Measurements from ENCODE around the gene ADSL.

The ADSL gene

GRCh38 chr22:40420341-40421081 is 74.2 kb downstream of the ADSL start:
- DNase-seq, result no peak

DNA sequence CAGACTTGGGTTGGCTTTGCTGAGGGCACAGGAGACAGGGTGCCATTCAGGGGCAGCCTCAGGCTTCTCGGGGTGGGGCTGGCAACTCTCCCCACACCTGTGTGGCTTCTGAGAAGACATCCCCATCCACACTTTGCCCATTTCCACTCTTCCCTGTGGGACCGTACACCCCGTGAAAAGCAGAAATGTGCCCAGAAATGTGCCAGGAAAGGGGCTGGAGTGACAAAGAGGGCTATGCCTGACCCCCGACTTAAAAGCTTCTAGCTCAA is 74.7 kb downstream of the ADSL start:
- DNase-seq, result no peak

DNA sequence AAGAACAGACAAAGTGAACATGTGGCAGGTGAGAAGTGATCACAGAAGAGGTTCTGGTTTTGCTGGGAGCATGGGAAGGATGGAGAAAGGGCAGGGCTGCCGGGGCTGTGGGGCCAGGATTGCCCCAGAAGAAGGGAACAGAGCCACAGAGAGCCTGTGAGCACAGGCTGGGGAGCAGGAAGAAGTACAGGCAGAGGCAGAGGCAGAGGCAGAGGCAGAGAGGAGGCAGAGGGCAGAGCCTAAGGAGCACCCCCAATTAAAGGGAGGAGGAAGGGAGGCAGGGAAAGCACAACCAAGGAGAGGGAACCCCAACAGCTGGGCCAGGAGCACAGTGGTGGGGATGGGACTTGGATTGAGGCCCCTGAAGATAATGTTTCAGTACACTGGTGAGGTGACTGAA is 75.6 kb downstream of the ADSL start:
- DNase-seq, result no peak

DNA sequence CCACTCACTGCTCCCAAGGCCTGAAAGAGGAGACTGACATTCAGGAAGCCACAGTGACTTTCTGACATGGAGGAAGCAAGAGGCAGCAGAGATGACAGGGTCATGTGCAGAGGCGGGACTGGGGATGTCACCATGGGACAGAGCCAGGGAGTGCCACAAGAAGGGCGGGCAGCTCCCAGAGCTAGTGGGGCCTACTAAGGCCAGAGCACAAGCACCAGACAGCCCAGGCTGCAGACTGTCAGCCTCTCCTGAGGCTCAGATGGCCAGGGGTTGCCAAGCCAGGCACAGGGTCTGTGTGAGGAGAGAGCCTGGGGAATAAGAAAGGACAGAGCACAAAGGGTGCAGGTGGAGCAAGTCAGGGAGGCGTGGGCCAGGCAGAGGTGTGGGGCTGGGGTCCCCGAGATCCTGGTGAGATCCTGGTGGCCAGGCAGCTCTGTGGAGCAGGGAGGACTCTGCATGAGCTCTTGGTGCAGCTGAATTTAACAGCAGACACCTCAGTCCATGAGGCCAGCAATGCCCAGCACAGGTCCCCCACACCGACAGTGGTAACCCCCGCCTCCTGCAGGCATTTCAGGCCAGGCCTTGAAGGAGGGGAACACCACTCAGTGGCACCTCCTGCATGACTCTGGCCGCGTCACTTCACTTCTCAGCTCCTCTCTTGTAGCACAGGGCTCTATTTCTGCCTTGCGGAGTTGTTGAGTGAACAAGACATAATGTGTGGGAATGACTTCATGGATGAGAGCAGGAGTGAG is 76.4 kb downstream of the ADSL start:
- DNase-seq, result no peak

DNA sequence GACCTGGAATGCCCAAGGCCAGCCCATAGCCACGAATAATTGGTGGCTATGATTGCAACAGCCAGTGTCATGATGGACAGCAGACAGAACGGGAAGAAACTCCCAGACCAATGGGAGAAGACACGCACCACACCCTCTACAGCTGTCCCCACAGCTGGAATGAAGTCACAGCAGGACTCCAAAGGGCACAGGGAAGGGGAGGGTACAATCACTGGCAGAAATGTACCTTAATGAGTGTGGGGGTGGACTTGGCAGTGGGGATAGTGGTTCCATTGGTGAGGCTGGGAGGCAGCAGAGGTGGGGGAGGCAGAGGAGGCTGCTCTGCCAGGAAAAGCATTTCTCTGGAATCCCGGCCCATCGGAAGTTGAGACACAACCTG is 77.0 kb downstream of the ADSL start:
- no peak for DNase-seq

GRCh38 chr22:40423882-40424640 is 77.8 kb downstream of the ADSL start:
- DNase-seq, result no peak

DNA sequence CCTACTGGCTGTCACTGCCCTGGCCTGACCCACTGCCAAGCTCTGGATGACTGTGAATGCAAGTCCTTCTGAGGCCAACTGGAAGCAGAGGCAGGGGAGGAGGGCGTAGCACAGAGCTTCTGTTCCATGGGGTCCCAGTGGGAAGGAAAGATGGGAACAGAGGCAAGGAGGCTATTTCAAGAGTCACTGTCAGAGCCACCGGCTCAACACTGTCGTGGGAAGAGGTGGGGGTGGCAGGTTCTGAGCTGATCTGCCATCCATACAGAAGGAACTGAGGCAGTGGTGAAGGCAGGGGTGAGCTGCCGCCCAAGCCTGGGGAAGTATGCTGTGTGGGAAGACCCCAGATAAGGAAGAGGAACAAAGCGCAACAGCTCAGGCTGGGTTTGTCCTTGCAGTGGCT is 78.8 kb downstream of the ADSL start:
- no peak for DNase-seq

GRCh38 chr22:40426594-40427333 is 80.5 kb downstream of the ADSL start:
- no peak for DNase-seq

DNA sequence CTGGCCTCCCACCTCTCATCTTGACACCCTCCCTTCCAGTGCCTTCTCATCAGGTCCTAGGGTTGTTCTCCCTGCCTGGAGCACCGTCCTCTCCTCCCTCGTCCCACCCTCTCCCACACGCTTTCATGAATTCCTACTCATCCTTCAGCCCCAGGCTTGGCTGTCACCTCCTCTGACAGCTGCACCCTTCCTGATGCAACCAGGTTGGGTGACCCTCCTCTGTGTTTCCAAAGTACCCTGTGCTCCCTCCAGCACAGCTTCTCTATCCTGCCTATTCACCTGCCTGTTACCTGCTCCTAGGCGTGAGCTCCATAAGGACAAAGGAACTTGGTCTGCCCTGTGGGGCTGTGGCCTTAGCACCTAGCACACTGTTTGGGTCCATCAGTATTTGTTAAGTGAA is 82.5 kb downstream of the ADSL start:
- no peak for DNase-seq

DNA sequence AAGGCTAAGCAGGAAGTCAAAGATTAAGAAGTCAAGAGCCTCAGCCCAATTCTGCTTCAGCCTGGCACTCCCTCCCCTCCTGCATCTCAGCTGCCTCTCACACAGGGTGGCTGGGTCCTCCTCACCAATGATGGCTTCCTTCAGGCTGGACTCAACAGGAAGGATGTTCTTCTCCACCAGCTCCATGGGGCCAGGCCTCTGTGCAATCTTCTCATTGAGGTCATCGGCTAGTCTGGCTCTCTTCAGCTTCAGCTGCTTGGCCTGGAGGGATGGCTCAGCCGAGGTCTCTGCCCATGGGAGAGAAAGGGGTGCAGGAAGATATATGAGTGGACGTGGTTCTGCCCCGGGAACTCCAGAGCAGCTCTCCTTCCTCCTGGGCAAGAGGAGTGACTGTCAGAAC is 83.2 kb downstream of the ADSL start:
- DNase-seq, result no peak

DNA sequence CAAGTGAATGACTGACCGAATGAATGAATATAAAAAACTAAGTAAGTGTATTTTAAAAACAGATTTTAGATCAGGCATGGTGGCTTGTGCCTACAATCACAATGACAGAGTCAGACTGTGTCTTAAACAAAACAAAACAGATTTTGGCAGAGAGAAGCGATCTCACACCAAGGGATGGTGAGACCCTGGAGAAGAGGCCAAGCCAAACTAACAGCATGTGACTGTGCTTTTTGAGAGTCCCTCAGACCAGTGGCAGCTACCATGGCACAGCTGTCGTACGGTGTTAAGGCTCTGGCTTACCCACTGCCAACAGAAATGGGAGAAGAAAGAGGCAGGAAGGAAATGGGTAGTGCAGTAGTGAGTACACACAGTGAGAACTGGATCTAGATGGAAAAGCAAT is 84.7 kb downstream of the ADSL start:
- no peak for DNase-seq

DNA sequence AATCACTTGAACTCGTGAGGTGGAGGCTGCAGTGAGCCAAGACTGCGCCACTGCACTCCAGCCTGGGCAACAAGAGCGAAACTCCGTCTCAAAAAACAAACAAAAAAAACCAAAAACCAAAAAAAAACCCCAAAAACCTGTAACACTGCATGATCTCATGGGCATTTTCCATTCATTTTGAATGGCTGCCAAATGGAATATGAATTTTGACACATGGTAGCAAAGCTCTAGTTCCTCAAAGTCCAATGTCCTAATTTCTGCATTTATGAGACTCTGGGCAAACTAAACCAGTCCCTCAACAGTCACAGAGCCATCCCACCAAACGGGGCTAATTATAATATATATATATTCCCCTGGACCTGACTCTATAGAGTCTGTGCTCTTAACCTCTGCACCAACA is 85.9 kb downstream of the ADSL start:
- DNase-seq, result no peak

- no peak for DNase-seq
These were observed 86.3 kb downstream of the ADSL start for GRCh38 chr22:40432625-40433024.

DNA sequence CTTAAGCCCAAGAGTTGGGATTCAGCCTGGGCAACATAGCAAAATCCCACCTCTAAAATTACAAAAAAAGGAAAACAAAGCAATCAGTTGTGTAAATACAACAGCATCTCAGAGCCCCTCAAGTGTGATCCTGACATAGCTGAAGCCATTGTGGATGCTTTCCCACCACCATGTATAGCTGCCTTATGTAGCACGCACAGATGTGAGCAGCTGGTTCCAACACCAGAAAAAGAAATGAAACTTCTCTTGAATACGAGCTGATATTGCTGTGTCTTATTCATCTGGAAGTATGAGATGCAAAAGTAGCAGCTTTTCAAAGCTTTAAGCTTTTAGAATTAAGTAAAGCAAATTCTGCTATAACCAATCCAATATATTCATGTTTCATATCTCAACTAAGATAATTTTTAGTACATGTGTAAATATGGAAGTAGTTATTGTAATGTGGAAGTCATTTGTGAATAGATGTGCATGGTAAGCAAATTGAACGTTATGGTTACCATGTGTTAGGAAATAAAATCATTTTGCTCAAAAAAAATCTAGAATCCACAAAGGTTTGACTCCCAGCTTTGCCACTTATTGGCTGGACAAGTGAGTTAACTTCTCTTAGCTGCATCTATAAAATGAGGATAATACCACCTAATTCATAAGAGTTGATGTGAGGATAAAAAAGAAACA is 87.3 kb downstream of the ADSL start:
- DNase-seq, result no peak

- DNase-seq, result no peak
These were observed 87.8 kb downstream of the ADSL start for GRCh38 chr22:40434106-40434505.

DNA sequence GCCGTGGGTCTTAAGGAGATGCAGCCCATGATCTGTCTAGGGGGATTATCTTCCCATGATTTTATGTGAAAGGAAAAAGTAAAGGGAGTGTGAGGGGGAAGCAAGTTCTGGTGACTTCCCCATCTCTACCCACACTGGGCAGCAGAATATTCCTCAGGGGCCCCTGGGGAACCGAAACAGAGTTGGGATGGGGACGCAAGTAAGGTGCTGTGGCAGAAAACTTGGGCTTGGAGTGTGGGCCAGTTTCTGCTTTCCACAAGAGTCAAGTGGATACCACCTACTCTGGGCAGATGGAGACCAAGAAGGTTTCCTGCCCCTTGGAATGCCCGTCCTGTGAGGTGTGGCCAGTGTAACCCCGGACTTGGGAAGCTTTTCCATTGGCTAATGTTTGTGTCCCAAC is 88.4 kb downstream of the ADSL start:
- no peak for DNase-seq

- DNase-seq, result no peak
These were observed 90.5 kb downstream of the ADSL start for GRCh38 chr22:40436505-40437431.
